Measurements from ENCODE around the gene ALK.

ALK gene

GRCh38 chr2:29567906-29568520 lies 353.4 kb downstream of the ALK start:
- no peak for TF ChIP-seq CTCF (IDR thresholded peaks at IDR 0.05; ENCODE audit: borderline replicate concordance, insufficient read depth, low read depth, low read length)

GRCh38 chr2:29563697-29564096 lies 357.7 kb downstream of the ALK start:
- no peak for TF ChIP-seq CTCF (IDR thresholded peaks at IDR 0.05; ENCODE audit: borderline replicate concordance, insufficient read depth, low read depth, low read length)
- no peak overlapping the region for H3K4me3 ChIP-seq (ENCODE audit: low read depth, low read length)

More at GRCh38 chr2:29567906-29568520, 353.4 kb downstream of the ALK start:
- no peak overlapping the region for H3K4me3 ChIP-seq (ENCODE audit: low read depth, low read length)

GRCh38 chr2:29562896-29563295 lies 358.5 kb downstream of the ALK start:
- TF ChIP-seq CTCF (IDR thresholded peaks at IDR 0.05; ENCODE audit: borderline replicate concordance, insufficient read depth, low read depth, low read length), result no peak
- no peak overlapping the region for H3K4me3 ChIP-seq (ENCODE audit: low read depth, low read length)

- TF ChIP-seq CTCF (IDR thresholded peaks at IDR 0.05; ENCODE audit: borderline replicate concordance, insufficient read depth, low read depth, low read length), result no peak
- no peak overlapping the region for H3K4me3 ChIP-seq (ENCODE audit: low read depth, low read length)
These were observed 359.1 kb downstream of the ALK start for GRCh38 chr2:29562319-29562718.

GRCh38 chr2:29561628-29562027 lies 359.8 kb downstream of the ALK start:
- no peak overlapping the region for H3K4me3 ChIP-seq (ENCODE audit: low read depth, low read length)

GRCh38 chr2:29561181-29561580 lies 360.2 kb downstream of the ALK start:
- H3K4me3 ChIP-seq (ENCODE audit: low read depth, low read length), result no peak overlapping the region
- TF ChIP-seq CTCF (IDR thresholded peaks at IDR 0.05; ENCODE audit: borderline replicate concordance, insufficient read depth, low read depth, low read length), result no peak

More at GRCh38 chr2:29561628-29562027, 359.8 kb downstream of the ALK start:
- TF ChIP-seq CTCF (IDR thresholded peaks at IDR 0.05; ENCODE audit: borderline replicate concordance, insufficient read depth, low read depth, low read length), result no peak

- no peak overlapping the region for H3K4me3 ChIP-seq (ENCODE audit: low read depth, low read length)
- TF ChIP-seq CTCF (IDR thresholded peaks at IDR 0.05; ENCODE audit: borderline replicate concordance, insufficient read depth, low read depth, low read length), result no peak
These were observed 360.8 kb downstream of the ALK start for GRCh38 chr2:29560566-29560965.
